ENCODE data around the gene CCNG2.

The CCNG2 gene

DNA sequence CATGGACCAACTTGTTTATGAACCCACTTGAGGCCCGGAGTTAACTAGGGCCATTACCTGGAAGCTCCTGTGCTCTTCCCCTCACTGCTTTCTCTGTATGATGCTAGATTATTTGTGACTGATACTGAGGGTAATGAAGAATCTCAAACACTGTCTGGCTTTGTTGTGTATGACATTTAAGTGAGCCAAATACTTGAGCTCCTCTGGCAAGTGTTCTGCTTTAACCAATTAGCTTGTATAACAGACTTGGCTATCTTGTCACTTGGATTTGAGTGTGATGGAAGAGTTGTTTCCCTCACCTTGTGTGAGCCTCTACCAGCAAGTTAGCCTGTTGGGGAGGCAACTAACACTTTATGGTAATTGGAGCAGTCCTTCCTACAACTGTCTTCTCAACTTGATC, 42.7 kb downstream of the CCNG2 start:
- TF ChIP-seq, protein P1, sequence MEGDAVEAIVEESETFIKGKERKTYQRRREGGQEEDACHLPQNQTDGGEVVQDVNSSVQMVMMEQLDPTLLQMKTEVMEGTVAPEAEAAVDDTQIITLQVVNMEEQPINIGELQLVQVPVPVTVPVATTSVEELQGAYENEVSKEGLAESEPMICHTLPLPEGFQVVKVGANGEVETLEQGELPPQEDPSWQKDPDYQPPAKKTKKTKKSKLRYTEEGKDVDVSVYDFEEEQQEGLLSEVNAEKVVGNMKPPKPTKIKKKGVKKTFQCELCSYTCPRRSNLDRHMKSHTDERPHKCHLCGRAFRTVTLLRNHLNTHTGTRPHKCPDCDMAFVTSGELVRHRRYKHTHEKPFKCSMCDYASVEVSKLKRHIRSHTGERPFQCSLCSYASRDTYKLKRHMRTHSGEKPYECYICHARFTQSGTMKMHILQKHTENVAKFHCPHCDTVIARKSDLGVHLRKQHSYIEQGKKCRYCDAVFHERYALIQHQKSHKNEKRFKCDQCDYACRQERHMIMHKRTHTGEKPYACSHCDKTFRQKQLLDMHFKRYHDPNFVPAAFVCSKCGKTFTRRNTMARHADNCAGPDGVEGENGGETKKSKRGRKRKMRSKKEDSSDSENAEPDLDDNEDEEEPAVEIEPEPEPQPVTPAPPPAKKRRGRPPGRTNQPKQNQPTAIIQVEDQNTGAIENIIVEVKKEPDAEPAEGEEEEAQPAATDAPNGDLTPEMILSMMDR (IDR thresholded peaks at IDR 0.05; ENCODE audit: insufficient read depth, low read depth, low read length, missing control alignments), result no peak
- no peak overlapping the region for H3K4me3 ChIP-seq (ENCODE audit: low read length)
- no peak for DNase-seq (ENCODE audit: low read depth)

- TF ChIP-seq, protein P1 (IDR thresholded peaks at IDR 0.05; ENCODE audit: insufficient read depth, low read depth, low read length, missing control alignments), result no peak
- H3K4me3 ChIP-seq (ENCODE audit: low read length), result no peak overlapping the region
- DNase-seq (ENCODE audit: low read depth), result peak; percentile 92
Measured at GRCh38 chr4:77201343-77201742, 44.3 kb downstream of the CCNG2 start.

DNA sequence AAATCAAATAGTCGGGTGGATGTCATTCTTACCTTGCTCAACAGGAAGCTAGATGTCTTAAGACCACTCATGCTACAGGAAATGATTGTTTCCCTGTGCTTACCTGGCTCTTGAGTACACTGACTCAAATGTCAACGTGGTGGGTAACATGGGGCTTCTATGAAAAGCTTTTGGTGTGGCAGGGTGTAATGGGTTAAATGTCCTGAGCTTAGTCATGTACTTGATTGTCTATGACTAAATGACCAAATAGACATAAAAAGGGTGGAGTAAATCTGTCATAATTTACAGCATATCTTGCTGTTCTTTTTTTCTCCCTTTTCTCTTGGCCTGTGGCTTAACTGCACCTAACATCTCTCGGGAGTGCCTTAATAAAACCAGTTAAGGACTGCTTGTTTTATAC, 44.9 kb downstream of the CCNG2 start:
- H3K4me3 ChIP-seq (ENCODE audit: low read length), result no peak overlapping the region
- DNase-seq (ENCODE audit: low read depth), result peak; percentile 80
- TF ChIP-seq, protein P1 (IDR thresholded peaks at IDR 0.05; ENCODE audit: insufficient read depth, low read depth, low read length, missing control alignments), result no peak

- peak; percentile 95 for DNase-seq (ENCODE audit: low read depth)
- no peak overlapping the region for H3K4me3 ChIP-seq (ENCODE audit: low read length)
- TF ChIP-seq, protein P1 (IDR thresholded peaks at IDR 0.05; ENCODE audit: insufficient read depth, low read depth, low read length, missing control alignments), result no peak
Measured at GRCh38 chr4:77202491-77202890, 45.5 kb downstream of the CCNG2 start.

DNA sequence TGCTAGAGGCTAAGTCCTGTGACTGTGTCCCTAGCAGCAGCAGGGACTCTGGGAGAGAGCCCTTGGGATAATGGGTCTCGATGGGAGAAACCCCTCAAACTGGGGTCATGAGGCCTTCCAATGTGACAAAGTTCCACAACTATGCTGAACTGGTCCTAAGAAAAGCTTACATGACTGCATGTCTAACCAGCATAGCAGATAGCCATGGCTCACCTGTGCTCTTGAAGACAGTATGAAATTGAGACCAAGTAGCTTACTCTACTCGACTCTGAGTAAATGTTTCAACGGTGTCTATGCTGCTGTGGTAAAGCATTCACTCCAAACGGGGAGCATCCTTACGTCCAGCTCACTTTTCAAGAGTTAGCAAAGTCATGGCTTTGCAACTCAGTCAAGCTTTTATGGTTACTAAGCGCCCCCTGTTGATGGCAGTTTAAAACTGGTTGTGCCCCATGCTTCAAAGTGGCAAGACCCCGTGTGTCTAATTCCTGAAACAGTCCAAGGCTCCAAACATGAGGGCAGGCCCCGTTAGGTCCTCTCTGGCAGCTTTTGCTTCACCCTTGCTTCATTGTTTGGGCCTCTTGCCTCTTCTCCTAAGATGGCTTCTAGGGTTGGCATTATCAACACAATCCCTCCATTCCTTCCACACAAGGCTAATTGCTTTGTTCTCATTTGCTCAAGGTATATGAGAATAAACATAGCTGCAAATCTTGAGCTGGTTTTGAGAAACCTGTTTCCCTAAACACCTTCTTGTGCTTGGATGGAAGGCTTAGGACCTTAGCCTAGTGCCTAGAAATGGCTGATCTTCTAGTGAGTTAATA, 46.6 kb downstream of the CCNG2 start:
- H3K4me3 ChIP-seq (ENCODE audit: low read length), result no peak overlapping the region
- peak; percentile 87 for DNase-seq (ENCODE audit: low read depth)
- TF ChIP-seq, protein P1 (IDR thresholded peaks at IDR 0.05; ENCODE audit: insufficient read depth, low read depth, low read length, missing control alignments), result peak; percentile 81

DNA sequence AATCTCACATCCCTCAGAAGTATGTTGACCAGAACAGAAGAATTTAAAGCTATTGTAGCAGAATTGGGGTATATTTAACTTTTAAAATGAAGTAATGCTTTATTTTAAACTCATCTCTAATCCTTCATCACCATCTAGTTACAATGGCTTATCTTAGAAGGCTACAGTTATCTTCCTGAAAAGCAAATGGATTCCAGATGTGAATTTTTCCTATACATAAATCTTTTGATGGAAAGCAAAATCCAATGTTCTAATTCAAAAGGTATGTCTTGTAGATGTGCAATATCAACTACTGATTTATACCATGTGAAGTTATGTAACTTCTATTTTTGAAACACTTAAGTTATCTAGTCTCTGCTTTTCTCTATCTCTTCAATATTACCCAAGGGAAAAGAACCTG, 47.6 kb downstream of the CCNG2 start:
- DNase-seq (ENCODE audit: low read depth), result no peak
- TF ChIP-seq, protein P1 (IDR thresholded peaks at IDR 0.05; ENCODE audit: insufficient read depth, low read depth, low read length, missing control alignments), result no peak
- H3K4me3 ChIP-seq (ENCODE audit: low read length), result no peak overlapping the region

DNA sequence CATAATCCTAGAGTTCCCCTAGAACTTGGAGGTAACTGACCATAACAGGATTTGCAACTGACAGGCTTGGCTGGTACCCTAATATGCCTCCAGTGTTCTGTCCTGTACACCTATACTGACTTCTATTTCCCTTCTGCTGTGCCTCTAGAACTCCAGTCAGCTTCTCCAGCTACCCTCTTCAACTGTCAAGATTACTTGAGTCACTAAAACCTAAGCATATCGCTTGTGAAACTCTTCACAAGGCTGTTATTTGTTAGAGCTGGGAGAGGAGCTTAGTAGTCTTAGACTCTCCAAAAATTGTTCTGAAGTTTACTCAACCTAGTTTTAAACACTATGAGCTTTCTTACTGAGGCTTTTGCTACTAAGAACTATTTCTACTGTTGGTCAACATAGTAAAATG, 52.0 kb downstream of the CCNG2 start:
- no peak for DNase-seq (ENCODE audit: low read depth)
- no peak overlapping the region for H3K4me3 ChIP-seq (ENCODE audit: low read length)
- TF ChIP-seq, protein P1 (IDR thresholded peaks at IDR 0.05; ENCODE audit: insufficient read depth, low read depth, low read length, missing control alignments), result no peak
